Glutamatergic neuron (in vitro differentiated cells): ENCODE results near the gene RPE65. TPM values are rescaled to one million over a fixed set of nuclear protein-coding genes. Genes with fewer than 3 reads are reported as not detected.
"Not testable (repeated sequence)": the region's sequence is repeated elsewhere in the genome, so short reads cannot be mapped to it uniquely, and the experiment has no call there.

ENCODE experiments used
- DNase-seq: peaks from one replicate; pipeline ENCODE4 v3.0.0; 2022
- H3K27ac Mint-ChIP-seq: one replicate; pipeline ENCODE4 v1.8.0; 2020; ENCODE audit warnings: mild to moderate bottlenecking, mixed read lengths, inconsistent platforms; ENCODE audit not compliant: unreplicated experiment
- H3K27me3 Mint-ChIP-seq: one replicate; pipeline ENCODE4 v1.8.0; 2020; ENCODE audit warnings: mild to moderate bottlenecking, moderate library complexity, mixed read lengths, inconsistent platforms; ENCODE audit not compliant: unreplicated experiment
- H3K36me3 Mint-ChIP-seq: one replicate; pipeline ENCODE4 v1.8.0; 2020; ENCODE audit warnings: mild to moderate bottlenecking, mixed read lengths, inconsistent platforms; ENCODE audit not compliant: unreplicated experiment
- H3K4me1 Mint-ChIP-seq: one replicate; pipeline ENCODE4 v1.8.0; 2020; ENCODE audit warnings: mild to moderate bottlenecking, low read depth, mixed read lengths, inconsistent platforms; ENCODE audit not compliant: unreplicated experiment
- H3K4me3 Mint-ChIP-seq: one replicate; pipeline ENCODE4 v1.8.0; 2020; ENCODE audit warnings: mild to moderate bottlenecking, mixed read lengths, inconsistent platforms; ENCODE audit not compliant: unreplicated experiment
- H3K9me3 Mint-ChIP-seq: one replicate; pipeline ENCODE4 v1.8.0; 2020; ENCODE audit warnings: mild to moderate bottlenecking, moderate library complexity, mixed read lengths, inconsistent platforms; ENCODE audit not compliant: unreplicated experiment
- CTCF ChIP-seq: fragments of 200-600 bp; sonication (generic); IDR thresholded peaks from one replicate; pipeline ENCODE4 v1.5.0; 2021; ENCODE audit not compliant: partially characterized antibody, unreplicated experiment
- total RNA-seq: library from RNA; stranded (reverse); fragmentation: NEBNext Ultra II Directional; extraction: Animal tissue kit (Norgen Biotek cat#: 25700); gene quantifications from one replicate; pipeline ENCODE4 v1.2.1, GENCODE V29; 2021; ENCODE audit not compliant: unreplicated experiment

RPE65 gene
- total RNA-seq, 1 donor from 2014 or later, result not detected

- no peak for TF ChIP-seq CTCF
- no peaks in the 10 kb centered on the region for H3K27me3 Mint-ChIP-seq
- H3K4me1 Mint-ChIP-seq, result no peaks in the 10 kb centered on the region
- no peaks in the 10 kb centered on the region for H3K9me3 Mint-ChIP-seq
- H3K4me3 Mint-ChIP-seq, result no peak overlapping the region
- H3K36me3 Mint-ChIP-seq, result no peaks in the 10 kb centered on the region
- no peak overlapping the region for H3K27ac Mint-ChIP-seq
- DNase-seq, result no peak
Observed at GRCh38 chr1:68481041-68481440, 31.3 kb upstream of the RPE65 start.

- no peaks in the 10 kb centered on the region for H3K9me3 Mint-ChIP-seq
- H3K4me3 Mint-ChIP-seq, result no peak overlapping the region
- TF ChIP-seq CTCF, result no peak
- H3K27ac Mint-ChIP-seq, result no peak overlapping the region
- no peaks in the 10 kb centered on the region for H3K36me3 Mint-ChIP-seq
- H3K4me1 Mint-ChIP-seq, result no peaks in the 10 kb centered on the region
- DNase-seq, result no peak
- no peaks in the 10 kb centered on the region for H3K27me3 Mint-ChIP-seq
Observed at GRCh38 chr1:68479501-68479900, 29.7 kb upstream of the RPE65 start.

GRCh38 chr1:68478662-68479061 is 28.9 kb upstream of the RPE65 start:
- Mint-ChIP-seq H3K4me1 (no peaks in the 10 kb centered on the region), H3K4me3 (no peak overlapping the region), H3K27ac (no peak overlapping the region), H3K9me3 (no peaks in the 10 kb centered on the region), H3K36me3 (no peaks in the 10 kb centered on the region), H3K27me3 (no peaks in the 10 kb centered on the region)
- no peak for TF ChIP-seq CTCF
- no peak for DNase-seq

GRCh38 chr1:68476626-68477025 is 26.9 kb upstream of the RPE65 start:
- not testable (repeated sequence) for H3K9me3 Mint-ChIP-seq, H3K27me3 Mint-ChIP-seq, H3K4me3 Mint-ChIP-seq, H3K36me3 Mint-ChIP-seq, DNase-seq, H3K4me1 Mint-ChIP-seq, H3K27ac Mint-ChIP-seq

GRCh38 chr1:68473060-68473459 is 23.3 kb upstream of the RPE65 start:
- no peak overlapping the region for H3K27ac Mint-ChIP-seq
- no peaks in the 10 kb centered on the region for H3K27me3 Mint-ChIP-seq
- H3K4me3 Mint-ChIP-seq, result no peak overlapping the region
- TF ChIP-seq CTCF, result no peak
- no peaks in the 10 kb centered on the region for H3K36me3 Mint-ChIP-seq
- H3K9me3 Mint-ChIP-seq, result peaks cover 5% of the 10 kb centered on the region
- no peak for DNase-seq
- peaks cover 3% of the 10 kb centered on the region for H3K4me1 Mint-ChIP-seq
